Keratinocyte (primary cell): ENCODE data around the gene MRPL40. TPM values are rescaled to one million over a fixed set of nuclear protein-coding genes. Genes with fewer than 3 reads are reported as not detected.

Experiments
- DNase-seq: peaks from one replicate; pipeline ENCODE4 v3.0.0-alpha.2; 2011; ENCODE audit warnings: low read depth, missing footprints, low spot score
- FAIRE-seq: peaks from 2 replicates; lab custom pipeline; 2011; peaks lifted over from hg19 to GRCh38; lab: Jason Lieb, UNC
- H2AFZ ChIP-seq: 2 replicates; pipeline ENCODE4 v1.6.0; 2012; ENCODE audit warnings: low read length, control low read depth, inconsistent platforms; ENCODE audit not compliant: control insufficient read depth
- H3K27ac ChIP-seq: 2 replicates; pipeline ENCODE4 v1.5.1; 2011; ENCODE audit warnings: low read length; ENCODE audit not compliant: control insufficient read depth, insufficient read depth
- H3K27me3 ChIP-seq: 3 replicates; pipeline ENCODE4 v1.6.0; 2011; ENCODE audit warnings: low read length; ENCODE audit not compliant: control insufficient read depth, insufficient read depth; ENCODE audit errors: extremely low read depth
- H3K36me3 ChIP-seq, 2 experiments: 2 replicates in 1 of 2; 3 replicates in 1 of 2; pipeline ENCODE4 v1.5.1; 2011; ENCODE audit warnings: low read length in 2 of 2, mild to moderate bottlenecking in 1 of 2; ENCODE audit not compliant: control insufficient read depth in 2 of 2, insufficient read depth in 2 of 2; ENCODE audit errors: extremely low read depth in 1 of 2
- H3K4me1 ChIP-seq: 3 replicates; pipeline ENCODE4 v1.5.1; 2011; ENCODE audit warnings: low read length; ENCODE audit not compliant: control insufficient read depth, insufficient read depth; ENCODE audit errors: extremely low read depth
- H3K4me2 ChIP-seq: 3 replicates; pipeline ENCODE4 v1.6.0; 2011; ENCODE audit warnings: low read depth, low read length; ENCODE audit not compliant: control insufficient read depth, insufficient read depth; ENCODE audit errors: extremely low read depth
- H3K4me3 ChIP-seq, 3 experiments: fragments of 200-600 bp in 1 of 3; sonication (generic) in 1 of 3; 2 replicates in 2 of 3; 3 replicates in 1 of 3; pipeline ENCODE4 v1.5.1; 2011 to 2016; ENCODE audit warnings: low read length in 3 of 3, mild to moderate bottlenecking in 3 of 3, control low read depth in 2 of 3, inconsistent platforms in 1 of 3, low read depth in 1 of 3, mixed read lengths in 1 of 3, mixed run types in 1 of 3, moderate library complexity in 1 of 3; ENCODE audit not compliant: control insufficient read depth in 2 of 3, insufficient read depth in 2 of 3; ENCODE audit errors: extremely low read depth in 1 of 3
- H3K79me2 ChIP-seq: 2 replicates; pipeline ENCODE4 v1.6.0; 2012; ENCODE audit warnings: low read length; ENCODE audit not compliant: control insufficient read depth, insufficient read depth
- H3K9ac ChIP-seq: 3 replicates; pipeline ENCODE4 v1.6.0; 2011; ENCODE audit warnings: low read length; ENCODE audit not compliant: control insufficient read depth, insufficient read depth; ENCODE audit errors: extremely low read depth
- H3K9me1 ChIP-seq: 3 replicates; pipeline ENCODE4 v1.6.0; 2011; ENCODE audit warnings: low read length; ENCODE audit not compliant: control insufficient read depth, insufficient read depth; ENCODE audit errors: extremely low read depth
- H3K9me3 ChIP-seq: 2 replicates; pipeline ENCODE4 v1.5.1; 2012; ENCODE audit warnings: low read depth, low read length; ENCODE audit not compliant: control insufficient read depth
- H4K20me1 ChIP-seq: 3 replicates; pipeline ENCODE4 v1.6.0; 2011; ENCODE audit warnings: low read length; ENCODE audit not compliant: control insufficient read depth, insufficient read depth; ENCODE audit errors: extremely low read depth
- EZH2 ChIP-seq: IDR thresholded peaks from one replicate; pipeline ENCODE4 v1.6.1; 2012; ENCODE audit warnings: inconsistent platforms, mild to moderate bottlenecking, low read length, moderate library complexity
- dilution Hi-C: fragments of 300-500 bp; cut with MboI; formaldehyde crosslinking; loops from one replicate; pipeline ENCODE4 v1.7.0; 2020; ENCODE audit warnings: low sequenced_read_pairs; ENCODE audit not compliant: extremely low pct_ligation_motif_present
- polyA plus RNA-seq, 5 experiments: library from polyadenylated mRNA; depleted of rRNA in 3 of 5; stranded (reverse) in 3 of 5; stranded (forward) in 1 of 5; unstranded in 1 of 5; fragments of >200 nt; gene quantifications; 1 replicate in 1 of 5; 2 replicates in 3 of 5; 3 replicates in 1 of 5; pipeline versions ENCODE4 v1.2.1 to v1.2.3, GENCODE V29; 2011 to 2012; ENCODE audit warnings: missing spikeins in 2 of 5, low read depth in 1 of 5, low replicate concordance in 1 of 5
- TF ChIP-seq, protein P1 (sequence below), 3 experiments: IDR thresholded peaks in 1 of 3; conservative IDR thresholded peaks in 1 of 3; optimal IDR thresholded peaks in 1 of 3; 2 replicates in 2 of 3; 3 replicates in 1 of 3; pipeline versions ENCODE3 to v1.5.1; 2011; ENCODE audit warnings: low read length in 3 of 3, mild to moderate bottlenecking in 3 of 3, moderate library complexity in 2 of 3, control low read depth in 1 of 3, inconsistent platforms in 1 of 3; ENCODE audit not compliant: insufficient read depth in 2 of 3; ENCODE audit errors: extremely low read depth in 1 of 3

Gene MRPL40
- polyA plus RNA-seq, 1 donor (not counting 4 experiments of a cell fraction or from before 2014, with no cell fraction given): 46.3 TPM

DNA sequence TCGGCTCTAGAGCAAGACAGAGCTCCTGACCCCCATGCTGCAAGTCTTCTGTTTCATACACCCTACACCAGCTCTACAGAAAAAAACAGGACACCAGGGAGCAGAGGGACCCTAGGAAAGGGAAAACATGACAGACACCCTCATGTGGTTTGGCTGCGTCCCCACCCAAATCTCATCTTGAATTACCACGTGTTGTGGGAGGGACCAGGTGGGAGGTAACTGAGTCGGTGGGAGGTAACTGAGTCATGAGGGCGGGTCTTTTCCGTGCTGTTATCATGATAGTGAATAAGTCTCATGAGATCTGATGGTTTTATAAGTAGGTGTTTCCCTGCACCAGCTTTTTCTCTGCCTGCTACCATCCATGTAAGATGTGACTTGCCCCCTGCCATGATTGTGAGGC lies 21.8 kb downstream of the MRPL40 start:
- Histone ChIP-seq H2AFZ (no peak overlapping the region), H3K9ac (no peak overlapping the region), H4K20me1 (no peaks in the 10 kb centered on the region), H3K27me3 (no peaks in the 10 kb centered on the region), H3K36me3 (peaks cover 39 to 47% of the 10 kb centered on the region in 2 experiments), H3K4me1 (peaks cover 10% of the 10 kb centered on the region), H3K4me3 (no peak overlapping the region), H3K9me1 (no peaks in the 10 kb centered on the region), H3K9me3 (no peaks in the 10 kb centered on the region), H3K27ac (no peak overlapping the region), H3K4me2 (no peak overlapping the region), H3K79me2 (no peaks in the 10 kb centered on the region)
- dilution Hi-C loops: no loop called here
- FAIRE-seq (no peak), DNase-seq (no peak)
- TF ChIP-seq, protein P1, sequence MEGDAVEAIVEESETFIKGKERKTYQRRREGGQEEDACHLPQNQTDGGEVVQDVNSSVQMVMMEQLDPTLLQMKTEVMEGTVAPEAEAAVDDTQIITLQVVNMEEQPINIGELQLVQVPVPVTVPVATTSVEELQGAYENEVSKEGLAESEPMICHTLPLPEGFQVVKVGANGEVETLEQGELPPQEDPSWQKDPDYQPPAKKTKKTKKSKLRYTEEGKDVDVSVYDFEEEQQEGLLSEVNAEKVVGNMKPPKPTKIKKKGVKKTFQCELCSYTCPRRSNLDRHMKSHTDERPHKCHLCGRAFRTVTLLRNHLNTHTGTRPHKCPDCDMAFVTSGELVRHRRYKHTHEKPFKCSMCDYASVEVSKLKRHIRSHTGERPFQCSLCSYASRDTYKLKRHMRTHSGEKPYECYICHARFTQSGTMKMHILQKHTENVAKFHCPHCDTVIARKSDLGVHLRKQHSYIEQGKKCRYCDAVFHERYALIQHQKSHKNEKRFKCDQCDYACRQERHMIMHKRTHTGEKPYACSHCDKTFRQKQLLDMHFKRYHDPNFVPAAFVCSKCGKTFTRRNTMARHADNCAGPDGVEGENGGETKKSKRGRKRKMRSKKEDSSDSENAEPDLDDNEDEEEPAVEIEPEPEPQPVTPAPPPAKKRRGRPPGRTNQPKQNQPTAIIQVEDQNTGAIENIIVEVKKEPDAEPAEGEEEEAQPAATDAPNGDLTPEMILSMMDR (optimal IDR thresholded peaks at IDR 0.05 in 1 of 3, IDR thresholded peaks at IDR 0.05 in 1 of 3, conservative IDR thresholded peaks at IDR 0.05 in 1 of 3; ENCODE audit: extremely low read depth in 1 of 3, insufficient read depth in 2 of 3, low read length in 3 of 3): no peak
- TF ChIP-seq EZH2: no peak

DNA sequence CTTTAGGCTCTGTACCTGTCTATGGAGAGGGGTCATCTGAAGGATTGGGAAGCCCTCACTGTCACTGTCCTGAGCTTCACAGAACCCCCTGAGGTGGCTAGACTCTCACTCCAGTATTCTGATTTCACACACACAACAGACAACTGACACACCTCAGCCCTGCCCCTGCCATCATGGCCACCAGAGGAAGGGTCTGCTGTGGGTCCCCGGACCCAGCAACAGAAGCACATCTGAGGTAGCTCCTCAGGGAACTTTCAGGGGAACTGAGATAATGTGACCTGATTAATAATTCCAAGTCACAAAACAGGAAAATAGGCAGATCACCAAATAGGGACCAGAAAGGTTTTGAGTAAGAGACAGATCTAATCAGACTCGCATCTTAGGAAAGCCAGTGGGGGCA lies 22.7 kb downstream of the MRPL40 start:
- no peak overlapping the region for H3K4me2 ChIP-seq
- H3K4me1 ChIP-seq: peaks cover 10% of the 10 kb centered on the region
- H3K79me2 ChIP-seq: no peaks in the 10 kb centered on the region
- no peak overlapping the region for H3K9ac ChIP-seq
- H2AFZ ChIP-seq: no peak overlapping the region
- H4K20me1 ChIP-seq: no peaks in the 10 kb centered on the region
- DNase-seq (no peak), FAIRE-seq (no peak)
- no peak overlapping the region for H3K4me3 ChIP-seq
- no peak for TF ChIP-seq EZH2
- TF ChIP-seq, protein P1 (optimal IDR thresholded peaks at IDR 0.05 in 1 of 3, IDR thresholded peaks at IDR 0.05 in 1 of 3, conservative IDR thresholded peaks at IDR 0.05 in 1 of 3; ENCODE audit: extremely low read depth in 1 of 3, insufficient read depth in 2 of 3, low read length in 3 of 3): no peak
- no peak overlapping the region for H3K27ac ChIP-seq
- H3K27me3 ChIP-seq: no peaks in the 10 kb centered on the region
- H3K9me3 ChIP-seq: no peaks in the 10 kb centered on the region
- dilution Hi-C loops: no loop called here
- H3K36me3 ChIP-seq: peaks cover 39 to 44% of the 10 kb centered on the region in 2 experiments
- H3K9me1 ChIP-seq: no peaks in the 10 kb centered on the region
